ENCODE results near the gene CST3. TPM values are rescaled to one million over a fixed set of nuclear protein-coding genes. Genes with fewer than 3 reads are reported as not detected.
A peak's percentile ranks its signal among the peaks of the same experiment; 100 is the strongest.
"Not testable (repeated sequence)": the region's sequence is repeated elsewhere in the genome, so short reads cannot be mapped to it uniquely, and the experiment has no call there.

The CST3 gene
- total RNA-seq, 2 donors from 2014 or later: 1,107 to 2,392 TPM

DNA sequence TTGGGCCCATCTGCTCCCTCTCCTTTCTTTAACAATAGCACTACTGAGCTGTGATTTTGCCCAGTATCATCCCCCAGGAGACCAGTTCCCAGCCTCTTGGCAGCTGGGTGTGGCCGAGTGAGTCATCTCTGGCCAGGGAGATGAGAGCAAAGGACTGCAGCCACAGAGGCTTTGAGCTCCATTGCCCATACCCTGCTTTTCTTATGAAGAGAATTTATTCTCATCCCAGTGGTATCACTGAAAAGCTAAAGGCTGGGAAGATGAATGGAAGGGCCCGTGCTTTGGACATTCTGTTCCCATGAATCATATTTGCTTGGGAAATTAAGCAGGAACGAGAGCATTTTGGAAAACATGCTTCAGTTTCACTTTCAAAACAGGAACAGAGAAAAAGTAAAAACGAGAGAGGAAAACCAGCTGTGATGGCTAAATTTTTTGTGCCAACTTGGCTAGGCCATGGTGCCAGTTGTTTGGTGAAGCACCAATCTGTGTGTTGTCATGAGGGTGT is 14.9 kb downstream of the CST3 start:
- ATAC-seq (ENCODE audit: insufficient number of reproducible peaks, low FRiP score, low read depth): peak; percentile 94
- Histone ChIP-seq H3K27ac (peak overlapping the region; percentile 86 to 95), H3K4me3 (peak overlapping the region; percentile 65), H3K4me1 (ENCODE audit: control insufficient read depth in 1 of 2, low read depth in 2 of 2) (peaks cover 6 to 18% of the 10 kb centered on the region in 2 donors), H3K36me3 (no peaks in the 10 kb centered on the region), H3K27me3 (replicated peaks; ENCODE audit: insufficient read depth) (no peaks in the 10 kb centered on the region), H3K9me3 (no peaks in the 10 kb centered on the region)
- DNase-seq (ENCODE audit: low spot score): no peak
- TF ChIP-seq, protein P1, sequence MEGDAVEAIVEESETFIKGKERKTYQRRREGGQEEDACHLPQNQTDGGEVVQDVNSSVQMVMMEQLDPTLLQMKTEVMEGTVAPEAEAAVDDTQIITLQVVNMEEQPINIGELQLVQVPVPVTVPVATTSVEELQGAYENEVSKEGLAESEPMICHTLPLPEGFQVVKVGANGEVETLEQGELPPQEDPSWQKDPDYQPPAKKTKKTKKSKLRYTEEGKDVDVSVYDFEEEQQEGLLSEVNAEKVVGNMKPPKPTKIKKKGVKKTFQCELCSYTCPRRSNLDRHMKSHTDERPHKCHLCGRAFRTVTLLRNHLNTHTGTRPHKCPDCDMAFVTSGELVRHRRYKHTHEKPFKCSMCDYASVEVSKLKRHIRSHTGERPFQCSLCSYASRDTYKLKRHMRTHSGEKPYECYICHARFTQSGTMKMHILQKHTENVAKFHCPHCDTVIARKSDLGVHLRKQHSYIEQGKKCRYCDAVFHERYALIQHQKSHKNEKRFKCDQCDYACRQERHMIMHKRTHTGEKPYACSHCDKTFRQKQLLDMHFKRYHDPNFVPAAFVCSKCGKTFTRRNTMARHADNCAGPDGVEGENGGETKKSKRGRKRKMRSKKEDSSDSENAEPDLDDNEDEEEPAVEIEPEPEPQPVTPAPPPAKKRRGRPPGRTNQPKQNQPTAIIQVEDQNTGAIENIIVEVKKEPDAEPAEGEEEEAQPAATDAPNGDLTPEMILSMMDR (IDR thresholded peaks at IDR 0.05): no peak

DNA sequence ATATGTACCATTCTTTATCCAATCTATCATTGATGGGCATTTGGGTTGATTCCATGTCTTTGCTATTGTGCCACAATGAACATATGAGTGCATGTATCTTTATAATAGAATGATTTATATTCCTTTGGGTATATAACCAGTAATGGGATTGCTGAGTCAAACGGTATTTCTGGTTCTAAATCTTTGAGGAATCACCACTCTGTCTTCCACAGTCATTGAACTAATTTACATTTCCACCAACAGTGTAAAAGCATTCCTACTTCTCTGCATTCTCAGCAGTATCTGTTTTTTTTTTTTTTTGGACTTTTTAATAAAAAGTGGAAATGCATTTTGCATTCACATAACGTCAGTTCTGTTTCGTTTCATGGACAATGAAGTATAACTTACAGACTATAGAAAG is 15.4 kb downstream of the CST3 start:
- DNase-seq (ENCODE audit: low spot score); H3K9me3 ChIP-seq; H3K27me3 ChIP-seq (replicated peaks; ENCODE audit: insufficient read depth); H3K36me3 ChIP-seq; ATAC-seq (ENCODE audit: insufficient number of reproducible peaks, low FRiP score, low read depth): not testable (repeated sequence)
- Histone ChIP-seq H3K4me3 (peak overlapping the region; percentile 65), H3K4me1 (ENCODE audit: control insufficient read depth in 1 of 2, low read depth in 2 of 2) (peaks cover 6 to 18% of the 10 kb centered on the region in 2 donors), H3K27ac (peak overlapping the region; percentile 86 to 95)

- not testable (repeated sequence) for ATAC-seq (ENCODE audit: insufficient number of reproducible peaks, low FRiP score, low read depth); H3K4me3 ChIP-seq; H3K27ac ChIP-seq; H3K9me3 ChIP-seq; H3K36me3 ChIP-seq; H3K27me3 ChIP-seq (replicated peaks; ENCODE audit: insufficient read depth); DNase-seq (ENCODE audit: low spot score)
- H3K4me1 ChIP-seq (ENCODE audit: control insufficient read depth in 1 of 2, low read depth in 2 of 2): peaks cover 6 to 18% of the 10 kb centered on the region in 2 donors
These were observed 16.9 kb downstream of the CST3 start for GRCh38 chr20:23620670-23621386.

DNA sequence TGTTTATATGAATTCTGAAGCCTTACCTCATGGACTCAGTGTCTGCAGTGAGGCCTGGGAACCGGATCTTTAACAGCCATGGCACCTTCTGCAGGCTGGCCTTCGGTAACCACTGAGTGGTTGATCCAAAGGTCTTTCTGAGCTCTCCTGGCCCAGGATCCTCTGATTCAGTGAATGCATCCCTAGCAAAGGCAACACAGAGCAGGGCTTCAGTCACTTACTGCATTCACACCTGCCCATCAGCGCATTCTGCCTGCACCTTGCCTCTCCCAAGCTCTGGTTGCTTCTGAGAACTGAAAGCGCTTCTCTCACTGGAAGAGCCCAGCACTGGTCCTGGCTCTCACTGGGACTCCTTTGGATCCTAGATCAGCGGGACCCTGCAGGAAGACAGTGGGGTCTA is 23.6 kb downstream of the CST3 start:
- Histone ChIP-seq H3K4me1 (ENCODE audit: control insufficient read depth in 1 of 2, low read depth in 2 of 2) (peaks cover 12 to 21% of the 10 kb centered on the region in 2 donors), H3K36me3 (no peaks in the 10 kb centered on the region), H3K27ac (peak overlapping the region; percentile 19 to 24), H3K4me3 (no peak overlapping the region), H3K9me3 (no peaks in the 10 kb centered on the region), H3K27me3 (replicated peaks; ENCODE audit: insufficient read depth) (no peaks in the 10 kb centered on the region)
- DNase-seq (ENCODE audit: low spot score) (no peak), ATAC-seq (ENCODE audit: insufficient number of reproducible peaks, low FRiP score, low read depth) (no peak)
- TF ChIP-seq, protein P1 (IDR thresholded peaks at IDR 0.05): no peak

DNA sequence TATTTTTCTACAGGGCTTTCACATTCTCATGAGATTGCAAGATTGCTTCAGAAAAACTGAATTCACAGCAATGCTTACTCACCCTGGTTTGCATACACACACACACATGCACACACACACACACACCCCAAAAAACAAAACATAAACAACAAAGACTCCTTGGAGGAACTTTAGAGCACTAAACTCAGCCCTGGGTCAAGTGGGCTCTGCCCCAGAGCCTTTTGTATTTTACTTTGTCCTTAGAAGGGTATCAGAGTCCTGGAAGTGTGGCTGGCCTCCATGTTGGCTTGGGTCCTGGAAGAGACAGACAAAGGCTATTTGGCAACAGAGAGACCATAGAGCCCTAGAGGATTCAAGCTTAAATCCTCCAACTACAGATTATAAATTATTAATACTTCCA is 24.1 kb downstream of the CST3 start:
- H3K4me3 ChIP-seq: no peak overlapping the region
- peak overlapping the region; percentile 19 to 24 for H3K27ac ChIP-seq
- no peaks in the 10 kb centered on the region for H3K36me3 ChIP-seq
- DNase-seq (ENCODE audit: low spot score) (no peak), ATAC-seq (ENCODE audit: insufficient number of reproducible peaks, low FRiP score, low read depth) (no peak)
- H3K4me1 ChIP-seq (ENCODE audit: control insufficient read depth in 1 of 2, low read depth in 2 of 2): peaks cover 12 to 21% of the 10 kb centered on the region in 2 donors
- no peaks in the 10 kb centered on the region for H3K9me3 ChIP-seq
- no peaks in the 10 kb centered on the region for H3K27me3 ChIP-seq (replicated peaks; ENCODE audit: insufficient read depth)
- TF ChIP-seq, protein P1 (IDR thresholded peaks at IDR 0.05): no peak

DNA sequence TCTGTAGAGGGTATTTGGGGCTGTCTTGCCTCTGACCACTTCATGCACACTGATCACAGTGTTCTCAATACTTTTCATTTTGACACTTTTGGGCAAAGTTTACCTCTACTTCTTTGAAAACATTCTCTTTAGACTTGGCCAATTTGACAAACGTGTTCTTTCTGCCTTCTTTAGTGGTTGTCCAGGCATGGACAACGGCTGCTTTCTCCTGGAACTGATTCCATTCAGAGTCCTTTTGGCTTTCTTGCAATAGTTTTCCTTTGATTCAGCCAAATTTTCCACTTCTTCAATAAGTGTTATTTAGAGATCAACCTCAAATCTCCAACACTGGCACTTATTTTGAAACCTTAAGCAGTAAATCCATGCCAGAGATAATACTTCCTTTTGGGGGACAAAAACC is 25.4 kb downstream of the CST3 start:
- peaks cover 12 to 21% of the 10 kb centered on the region in 2 donors for H3K4me1 ChIP-seq (ENCODE audit: control insufficient read depth in 1 of 2, low read depth in 2 of 2)
- no peak for ATAC-seq (ENCODE audit: insufficient number of reproducible peaks, low FRiP score, low read depth)
- H3K9me3 ChIP-seq: no peaks in the 10 kb centered on the region
- H3K36me3 ChIP-seq: no peaks in the 10 kb centered on the region
- no peaks in the 10 kb centered on the region for H3K27me3 ChIP-seq (replicated peaks; ENCODE audit: insufficient read depth)
- no peak overlapping the region for H3K4me3 ChIP-seq
- no peak for DNase-seq (ENCODE audit: low spot score)
- TF ChIP-seq, protein P1 (IDR thresholded peaks at IDR 0.05): no peak
- H3K27ac ChIP-seq: peak overlapping the region; percentile 5 to 49
